AG04449 (cell line): ENCODE data around the gene ADGRG2.
"Not testable (repeated sequence)": the region's sequence is repeated elsewhere in the genome, so short reads cannot be mapped to it uniquely, and the experiment has no call there.

ENCODE experiments used
- CTCF ChIA-PET: fragments of 350-600 bp; formaldehyde crosslinking; extraction: SDS; loops from one replicate; lab custom pipeline; 2021; ENCODE audit warnings: antibody characterized with exemption; lab: Yijun Ruan, JAX
- POLR2A ChIA-PET: fragments of 400-600, 350-600 bp; formaldehyde crosslinking; extraction: SDS; loops from one replicate; lab custom pipeline; 2020; ENCODE audit warnings: antibody characterized with exemption, inconsistent platforms; lab: Yijun Ruan, JAX
- DNase-seq: peaks from one replicate; pipeline ENCODE4 v3.0.0-alpha.2; 2010; ENCODE audit warnings: low read depth, low spot score
- H3K4me3 ChIP-seq: 2 replicates; pipeline ENCODE4 v1.5.1; 2011; ENCODE audit warnings: low read depth, mild to moderate bottlenecking, control low read depth, low read length
- TF ChIP-seq, protein P1 (sequence below): IDR thresholded peaks from one replicate; pipeline ENCODE4 v1.5.1; 2011; ENCODE audit warnings: mild to moderate bottlenecking, moderate library complexity, low read length, control low read depth, inconsistent platforms; ENCODE audit not compliant: insufficient read depth; ENCODE audit errors: missing control alignments

ADGRG2 gene

DNA sequence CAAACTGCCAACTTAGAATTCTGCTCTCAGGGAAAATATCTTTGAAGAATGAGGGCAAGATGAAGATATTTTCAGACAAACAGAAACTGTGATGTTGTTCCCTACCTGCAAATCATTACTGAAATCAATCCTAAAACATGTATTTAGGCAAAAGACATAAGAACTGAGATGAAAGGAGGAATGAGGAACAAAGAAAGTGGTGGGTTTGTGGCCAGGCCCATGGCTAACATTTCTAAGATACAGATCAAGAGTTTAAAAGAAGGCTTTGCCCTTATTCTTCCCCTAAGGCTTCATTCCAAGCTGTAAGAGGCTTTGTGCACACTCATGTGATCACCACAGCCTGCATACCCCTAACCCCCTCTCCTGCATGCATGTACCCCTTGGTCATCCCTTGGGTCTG lies 46.5 kb downstream of the ADGRG2 start:
- DNase-seq: no peak
- CTCF ChIA-PET: no interaction called here
- TF ChIP-seq, protein P1, sequence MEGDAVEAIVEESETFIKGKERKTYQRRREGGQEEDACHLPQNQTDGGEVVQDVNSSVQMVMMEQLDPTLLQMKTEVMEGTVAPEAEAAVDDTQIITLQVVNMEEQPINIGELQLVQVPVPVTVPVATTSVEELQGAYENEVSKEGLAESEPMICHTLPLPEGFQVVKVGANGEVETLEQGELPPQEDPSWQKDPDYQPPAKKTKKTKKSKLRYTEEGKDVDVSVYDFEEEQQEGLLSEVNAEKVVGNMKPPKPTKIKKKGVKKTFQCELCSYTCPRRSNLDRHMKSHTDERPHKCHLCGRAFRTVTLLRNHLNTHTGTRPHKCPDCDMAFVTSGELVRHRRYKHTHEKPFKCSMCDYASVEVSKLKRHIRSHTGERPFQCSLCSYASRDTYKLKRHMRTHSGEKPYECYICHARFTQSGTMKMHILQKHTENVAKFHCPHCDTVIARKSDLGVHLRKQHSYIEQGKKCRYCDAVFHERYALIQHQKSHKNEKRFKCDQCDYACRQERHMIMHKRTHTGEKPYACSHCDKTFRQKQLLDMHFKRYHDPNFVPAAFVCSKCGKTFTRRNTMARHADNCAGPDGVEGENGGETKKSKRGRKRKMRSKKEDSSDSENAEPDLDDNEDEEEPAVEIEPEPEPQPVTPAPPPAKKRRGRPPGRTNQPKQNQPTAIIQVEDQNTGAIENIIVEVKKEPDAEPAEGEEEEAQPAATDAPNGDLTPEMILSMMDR: no peak
- POLR2A ChIA-PET: no interaction called here
- no peak overlapping the region for H3K4me3 ChIP-seq

DNA sequence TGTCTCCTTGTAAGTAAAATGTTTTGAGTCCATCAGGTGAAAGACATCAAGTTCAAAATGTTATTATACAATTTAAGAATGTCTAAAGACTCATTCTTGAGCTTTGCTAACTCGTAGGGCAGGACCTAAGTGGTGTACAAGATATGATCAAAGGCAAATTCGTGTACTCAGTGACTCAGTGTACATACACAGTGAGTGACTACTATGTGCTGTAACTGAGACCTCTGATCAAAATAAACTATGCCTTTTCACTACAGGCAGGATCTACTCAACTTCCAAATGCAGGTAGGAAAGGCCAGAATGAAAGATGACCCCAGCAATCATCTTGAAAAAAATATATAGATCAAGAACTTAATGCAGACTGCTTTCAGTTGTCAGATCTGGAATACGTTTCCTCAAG lies 49.9 kb downstream of the ADGRG2 start:
- DNase-seq: no peak
- ChIA-PET POLR2A (no interaction called here), CTCF (no interaction called here)
- H3K4me3 ChIP-seq: no peak overlapping the region
- TF ChIP-seq, protein P1: no peak

DNA sequence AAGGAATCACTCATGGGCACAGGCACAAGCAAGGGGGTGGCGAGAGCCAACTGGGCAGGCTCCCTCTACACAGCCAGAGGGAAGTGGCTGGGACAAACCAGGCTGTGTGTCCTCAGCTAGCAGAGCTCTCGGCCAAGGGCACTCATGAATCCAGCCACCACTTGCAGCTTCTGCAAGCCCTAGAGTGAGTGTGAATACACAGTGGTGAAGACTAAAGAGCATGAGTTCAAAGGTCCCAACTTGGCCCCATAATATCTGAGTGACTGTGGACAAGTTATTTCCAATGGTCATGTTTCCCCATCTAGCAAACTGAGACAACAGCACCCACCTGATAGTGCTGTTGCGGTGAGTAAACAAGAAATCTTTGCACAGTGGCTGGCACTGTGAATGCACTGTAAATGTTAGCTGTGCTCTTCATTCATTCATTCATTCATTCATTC lies 51.7 kb downstream of the ADGRG2 start:
- TF ChIP-seq, protein P1: no peak
- POLR2A ChIA-PET: no interaction called here
- no peak for DNase-seq
- CTCF ChIA-PET: no interaction called here
- no peak overlapping the region for H3K4me3 ChIP-seq

DNA sequence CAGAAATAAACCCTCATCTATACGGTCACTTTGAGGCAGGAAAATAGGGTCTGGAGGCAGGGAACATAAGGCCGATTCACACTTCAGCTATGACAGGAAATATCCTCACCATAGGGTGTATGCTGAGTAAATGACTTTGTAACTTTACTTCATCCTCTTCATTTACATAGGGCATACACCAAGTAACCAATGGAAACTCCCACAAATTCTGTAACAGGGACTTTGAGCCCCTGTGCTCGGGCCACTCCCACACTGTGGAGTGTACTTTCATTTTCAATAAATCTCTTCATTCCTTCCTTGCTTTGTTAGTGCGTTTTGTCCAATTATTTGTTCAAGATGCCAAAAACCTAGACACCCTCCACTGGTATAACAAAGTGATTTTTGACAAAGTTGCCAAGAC lies 55.3 kb downstream of the ADGRG2 start:
- CTCF ChIA-PET, H3K4me3 ChIP-seq, POLR2A ChIA-PET, DNase-seq: not testable (repeated sequence)

DNA sequence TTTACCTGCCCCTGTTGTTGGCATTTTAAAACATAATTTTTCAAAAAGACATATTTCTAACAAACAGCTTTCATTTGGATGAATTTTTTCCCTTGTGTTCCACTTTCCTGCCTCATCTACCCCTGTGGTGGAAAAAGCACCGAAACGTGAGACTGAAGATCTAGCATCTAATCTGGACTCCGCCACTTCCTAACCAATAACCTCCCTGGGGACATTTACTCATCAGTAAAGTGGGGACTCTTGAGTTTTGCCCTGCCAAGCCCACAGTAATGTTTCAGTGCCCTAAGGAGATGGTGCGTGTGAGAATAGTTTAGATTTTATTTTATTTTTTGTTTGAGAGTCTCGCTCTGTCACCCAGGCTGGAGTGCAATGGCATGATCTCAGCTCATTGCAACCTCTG lies 56.7 kb downstream of the ADGRG2 start:
- ChIA-PET CTCF (no interaction called here), POLR2A (no interaction called here)
- no peak overlapping the region for H3K4me3 ChIP-seq

DNA sequence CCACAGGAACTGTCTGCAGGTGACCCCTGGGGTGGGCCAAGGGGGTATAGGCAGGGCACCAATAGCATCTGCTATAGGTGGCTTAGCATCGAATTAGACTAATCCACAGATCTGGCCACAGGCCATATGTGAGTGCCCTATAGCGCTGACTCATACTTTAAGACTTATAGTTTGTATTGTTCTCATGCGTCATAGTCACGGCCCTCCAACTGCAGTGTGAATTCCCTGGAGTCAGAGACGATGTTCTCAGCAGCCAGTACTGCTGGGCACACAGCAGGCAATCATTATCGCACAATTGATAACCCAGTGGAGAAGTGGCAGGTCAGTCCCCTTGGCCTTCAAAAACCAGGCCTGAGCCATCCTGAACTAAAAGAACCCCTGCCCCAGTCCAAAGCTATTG lies 58.1 kb downstream of the ADGRG2 start:
- ChIA-PET POLR2A (no interaction called here), CTCF (no interaction called here)
- TF ChIP-seq, protein P1: no peak
- no peak for DNase-seq
- H3K4me3 ChIP-seq: no peak overlapping the region

More for the DNA sequence above, 56.7 kb downstream of the ADGRG2 start:
- TF ChIP-seq, protein P1: no peak
- no peak for DNase-seq

DNA sequence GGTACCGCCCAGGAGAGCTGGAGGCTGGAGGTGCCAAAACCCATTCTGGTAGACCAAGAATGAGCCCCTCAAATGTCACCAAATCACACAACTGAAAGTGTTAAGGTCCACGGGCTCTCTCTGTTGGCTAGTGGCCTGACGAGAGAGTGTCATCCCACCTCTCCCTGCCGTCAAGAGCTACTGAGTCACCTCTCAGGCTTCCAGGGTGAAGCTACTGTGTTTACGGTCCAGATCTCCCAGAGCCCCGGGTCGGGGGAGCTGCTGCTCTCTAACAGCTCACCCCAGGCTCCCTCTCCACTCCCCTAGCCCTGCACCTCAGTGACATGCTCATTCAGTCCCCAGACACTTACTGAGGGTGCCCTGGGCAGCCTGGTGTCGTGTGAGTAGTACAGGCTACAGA lies 59.2 kb downstream of the ADGRG2 start:
- TF ChIP-seq, protein P1: no peak
- DNase-seq: no peak
- ChIA-PET CTCF (interaction anchor here (1.2 kb wide), 1 partner anchor 23 kb away, joined by 3 read pairs; no protein-coding TSS in a partner anchor), POLR2A (no interaction called here)
- H3K4me3 ChIP-seq: no peak overlapping the region
